Gastroesophageal sphincter (tissue), 4 donors: ENCODE data around the gene SLC10A4. TPM values are rescaled to one million over a fixed set of nuclear protein-coding genes. Genes with fewer than 3 reads are reported as not detected.

Source experiments
- ATAC-seq: fragments of 150-250 bp; one replicate; pipeline ENCODE4 v1.9.1; 2016; ENCODE audit warnings: mild to moderate bottlenecking, moderate library complexity
- H3K27ac ChIP-seq, 4 donors: fragments of 200-600 bp; sonication (generic) in 3 of 4; 1 replicate in 3 of 4; 2 replicates in 1 of 4; pipeline ENCODE4 v1.5.1; 2016 to 2019
- H3K27me3 ChIP-seq: fragments of 200-600 bp; sonication (generic); one replicate; pipeline ENCODE4 v1.5.1; 2019
- H3K36me3 ChIP-seq, 2 donors: fragments of 200-600 bp; sonication (generic); one replicate each; pipeline ENCODE4 v1.5.1; 2019; ENCODE audit warnings: control low read depth in 1 of 2
- H3K4me1 ChIP-seq, 3 donors: fragments of 200-600 bp; sonication (generic); 1 replicate in 2 of 3; 2 replicates in 1 of 3; pipeline ENCODE4 v1.5.1; 2016 to 2019; ENCODE audit warnings: control low read depth in 2 of 3
- H3K4me3 ChIP-seq, 2 donors: fragments of 200-600 bp; sonication (generic); one replicate each; pipeline ENCODE4 v1.5.1; 2019; ENCODE audit warnings: mild to moderate bottlenecking in 1 of 2, moderate library complexity in 1 of 2
- H3K9me3 ChIP-seq, 3 donors: fragments of 200-600 bp; sonication (generic); one replicate each; pipeline ENCODE4 v1.5.1; 2017 to 2019; ENCODE audit warnings: control low read depth in 2 of 3
- EP300 ChIP-seq: sonication (generic); formaldehyde crosslinking; IDR thresholded peaks from one replicate; pipeline ENCODE4 v1.6.1; 2017; ENCODE audit warnings: antibody characterized with exemption, mild to moderate bottlenecking
- POLR2A ChIP-seq, 2 donors: fragments of 450-650 bp; IDR thresholded peaks; one replicate each; pipeline ENCODE4 v1.6.1; 2017; ENCODE audit warnings: antibody characterized with exemption in 2 of 2, mild to moderate bottlenecking in 2 of 2, moderate library complexity in 1 of 2
- POLR2AphosphoS5 ChIP-seq: sonication (generic); formaldehyde crosslinking; IDR thresholded peaks from one replicate; pipeline ENCODE4 v1.6.1; 2017; ENCODE audit warnings: antibody characterized with exemption
- WGBS, 2 donors: methylation state at CpG; one replicate each; pipeline ENCODE4 v1.1.5; 2018; ENCODE audit warnings: low coverage in 1 of 2; 5-methylcytosine and 5-hydroxymethylcytosine counted together
- total RNA-seq, 4 donors: library from RNA; depleted of rRNA; stranded (reverse); fragments of >200 nt; gene quantifications; one replicate each; pipeline ENCODE4 v1.1.0, GENCODE V29; 2016
- TF ChIP-seq, protein P1 (sequence below), 4 experiments: fragments of 200-600 bp in 2 of 4; fragments of 450-650 bp in 2 of 4; sonication (generic) in 1 of 4; IDR thresholded peaks; one replicate each; pipeline ENCODE4 v1.5.1; 2017 to 2019; ENCODE audit warnings: antibody characterized with exemption in 4 of 4, mild to moderate bottlenecking in 2 of 4, moderate library complexity in 2 of 4

The SLC10A4 gene
- total RNA-seq, 4 donors from 2014 or later: 0.27 to 1.4 TPM; not detected in 2

DNA sequence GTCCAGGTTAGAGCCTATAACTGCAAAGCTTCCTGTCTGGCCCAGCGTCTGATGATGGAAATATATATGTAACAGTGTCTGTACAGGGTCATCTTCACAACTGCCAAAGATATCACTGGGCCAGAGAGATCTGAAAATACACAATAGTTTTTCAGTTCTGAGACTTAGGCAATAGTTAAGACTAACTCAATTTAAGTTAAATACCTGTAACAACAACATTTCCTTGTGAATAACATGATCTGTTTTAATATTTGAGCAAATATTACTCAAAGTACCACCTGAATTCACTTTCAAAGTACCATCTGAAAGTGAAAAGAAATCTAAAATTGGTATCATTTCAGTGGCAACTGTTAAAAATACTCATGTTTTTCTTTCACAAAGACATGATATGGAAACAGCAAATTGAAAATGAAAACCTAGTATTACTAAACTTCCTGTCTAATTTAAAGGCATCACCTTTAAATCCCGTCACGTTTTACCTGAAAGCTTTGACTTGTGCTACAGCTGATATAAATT, 16.5 kb downstream of the SLC10A4 start:
- Histone ChIP-seq H3K36me3 (peaks cover 0 to 51% of the 10 kb centered on the region in 2 donors), H3K27me3 (no peaks in the 10 kb centered on the region), H3K27ac (no peak overlapping the region), H3K4me1 (no peaks in the 10 kb centered on the region), H3K9me3 (no peaks in the 10 kb centered on the region), H3K4me3 (no peak overlapping the region)
- TF ChIP-seq, protein P1, sequence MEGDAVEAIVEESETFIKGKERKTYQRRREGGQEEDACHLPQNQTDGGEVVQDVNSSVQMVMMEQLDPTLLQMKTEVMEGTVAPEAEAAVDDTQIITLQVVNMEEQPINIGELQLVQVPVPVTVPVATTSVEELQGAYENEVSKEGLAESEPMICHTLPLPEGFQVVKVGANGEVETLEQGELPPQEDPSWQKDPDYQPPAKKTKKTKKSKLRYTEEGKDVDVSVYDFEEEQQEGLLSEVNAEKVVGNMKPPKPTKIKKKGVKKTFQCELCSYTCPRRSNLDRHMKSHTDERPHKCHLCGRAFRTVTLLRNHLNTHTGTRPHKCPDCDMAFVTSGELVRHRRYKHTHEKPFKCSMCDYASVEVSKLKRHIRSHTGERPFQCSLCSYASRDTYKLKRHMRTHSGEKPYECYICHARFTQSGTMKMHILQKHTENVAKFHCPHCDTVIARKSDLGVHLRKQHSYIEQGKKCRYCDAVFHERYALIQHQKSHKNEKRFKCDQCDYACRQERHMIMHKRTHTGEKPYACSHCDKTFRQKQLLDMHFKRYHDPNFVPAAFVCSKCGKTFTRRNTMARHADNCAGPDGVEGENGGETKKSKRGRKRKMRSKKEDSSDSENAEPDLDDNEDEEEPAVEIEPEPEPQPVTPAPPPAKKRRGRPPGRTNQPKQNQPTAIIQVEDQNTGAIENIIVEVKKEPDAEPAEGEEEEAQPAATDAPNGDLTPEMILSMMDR (IDR thresholded peaks at IDR 0.05): no peak
- no peak for TF ChIP-seq POLR2AphosphoS5
- TF ChIP-seq EP300: no peak
- TF ChIP-seq POLR2A (IDR thresholded peaks at IDR 0.05): no peak
- WGBS, 2 donors: 81 to 85% methylated on average over 3 of the region's 3 CpGs
- ATAC-seq: no peak

DNA sequence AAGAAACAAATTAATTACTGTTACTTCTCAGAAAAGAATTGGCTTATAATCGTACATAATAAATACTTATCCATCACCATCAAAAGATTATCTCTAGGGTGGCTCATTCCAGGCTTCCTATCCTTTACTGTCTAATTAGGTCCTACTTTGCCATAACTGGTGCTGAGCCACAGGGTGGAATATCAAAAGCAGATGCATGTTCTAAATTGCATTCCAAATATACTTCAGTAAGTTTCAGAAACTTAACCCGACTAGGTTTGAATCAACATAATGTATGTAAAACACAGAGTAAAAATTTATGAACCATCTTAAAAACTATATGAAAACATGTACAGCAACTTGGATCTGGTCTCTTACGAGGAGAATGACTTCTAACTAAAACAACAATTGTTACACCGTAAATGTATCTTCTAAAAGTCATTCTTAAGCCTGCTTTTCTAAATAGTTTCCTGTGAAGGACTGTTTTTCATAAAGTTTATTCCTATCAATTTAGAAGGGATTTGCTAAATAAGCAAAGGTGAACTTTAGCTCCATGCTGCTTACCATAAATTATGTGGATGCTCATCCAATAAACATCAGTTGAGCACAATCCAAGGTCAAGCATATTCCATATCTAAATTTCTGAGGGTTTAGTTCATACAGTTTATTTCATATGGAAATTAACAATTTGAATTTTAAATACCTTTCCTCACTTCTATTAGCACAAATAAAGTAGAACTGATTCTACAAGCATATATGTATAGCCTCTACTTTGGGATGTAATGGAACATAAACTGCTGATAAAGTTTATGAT, 20.3 kb downstream of the SLC10A4 start:
- peaks cover 0 to 80% of the 10 kb centered on the region in 2 donors for H3K36me3 ChIP-seq
- WGBS, 2 donors: 61% methylated on average over 4 of the region's 4 CpGs
- no peak overlapping the region for H3K4me3 ChIP-seq
- H3K9me3 ChIP-seq: no peaks in the 10 kb centered on the region
- ATAC-seq: no peak
- TF ChIP-seq POLR2A (IDR thresholded peaks at IDR 0.05) (no peak), POLR2AphosphoS5 (no peak), EP300 (no peak)
- TF ChIP-seq, protein P1 (IDR thresholded peaks at IDR 0.05): no peak
- H3K27ac ChIP-seq: no peak overlapping the region
- H3K4me1 ChIP-seq: no peaks in the 10 kb centered on the region
- no peaks in the 10 kb centered on the region for H3K27me3 ChIP-seq

DNA sequence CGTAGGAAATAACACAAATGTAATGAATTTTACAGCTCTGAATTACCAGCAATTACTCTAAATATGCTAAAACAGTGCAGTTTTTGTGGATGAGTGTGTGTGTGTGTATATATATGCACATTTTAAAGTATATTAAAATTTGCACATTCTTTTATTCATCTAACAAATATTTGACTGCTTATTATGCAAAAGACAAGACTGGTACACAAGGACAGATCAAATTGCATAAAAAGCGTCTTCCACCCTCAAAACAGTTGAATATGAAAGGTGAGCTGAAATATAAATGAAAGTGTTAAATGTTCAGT, 20.8 kb downstream of the SLC10A4 start:
- WGBS, 2 donors: 85 to 93% methylated on average over 2 of the region's 2 CpGs
- no peaks in the 10 kb centered on the region for H3K4me1 ChIP-seq
- no peaks in the 10 kb centered on the region for H3K9me3 ChIP-seq
- ATAC-seq: no peak
- no peak overlapping the region for H3K4me3 ChIP-seq
- TF ChIP-seq EP300 (no peak), POLR2AphosphoS5 (no peak), POLR2A (IDR thresholded peaks at IDR 0.05) (no peak)
- TF ChIP-seq, protein P1 (IDR thresholded peaks at IDR 0.05): no peak
- H3K27me3 ChIP-seq: no peaks in the 10 kb centered on the region
- H3K27ac ChIP-seq: no peak overlapping the region
- H3K36me3 ChIP-seq: peaks cover 0 to 80% of the 10 kb centered on the region in 2 donors

DNA sequence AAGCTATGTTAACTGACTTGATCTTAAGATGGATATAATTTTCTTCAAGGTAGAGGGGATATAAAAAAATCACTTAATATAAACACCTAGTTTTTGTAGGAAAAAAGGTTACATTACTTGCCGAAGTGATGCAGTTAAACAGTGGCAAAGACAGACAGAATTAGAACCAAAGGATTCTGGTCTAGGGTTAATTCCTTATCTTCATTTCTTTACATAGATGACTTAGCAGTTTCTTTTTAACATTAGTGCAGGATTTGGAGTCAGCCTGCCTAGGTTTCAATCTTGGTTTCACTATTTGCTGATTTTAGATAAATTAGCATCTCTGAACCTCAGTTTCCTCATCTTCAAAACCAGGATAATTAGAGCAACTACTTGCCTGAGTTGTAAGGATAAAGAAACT, 21.2 kb downstream of the SLC10A4 start:
- Histone ChIP-seq H3K36me3 (peaks cover 0 to 80% of the 10 kb centered on the region in 2 donors), H3K4me3 (no peak overlapping the region), H3K27me3 (no peaks in the 10 kb centered on the region), H3K27ac (no peak overlapping the region), H3K9me3 (no peaks in the 10 kb centered on the region), H3K4me1 (no peaks in the 10 kb centered on the region)
- TF ChIP-seq, protein P1 (IDR thresholded peaks at IDR 0.05): no peak
- TF ChIP-seq POLR2A (IDR thresholded peaks at IDR 0.05) (no peak), EP300 (no peak), POLR2AphosphoS5 (no peak)
- ATAC-seq: no peak
- WGBS, 2 donors: 50 to 92% methylated on average over 1 of the region's 1 CpG

DNA sequence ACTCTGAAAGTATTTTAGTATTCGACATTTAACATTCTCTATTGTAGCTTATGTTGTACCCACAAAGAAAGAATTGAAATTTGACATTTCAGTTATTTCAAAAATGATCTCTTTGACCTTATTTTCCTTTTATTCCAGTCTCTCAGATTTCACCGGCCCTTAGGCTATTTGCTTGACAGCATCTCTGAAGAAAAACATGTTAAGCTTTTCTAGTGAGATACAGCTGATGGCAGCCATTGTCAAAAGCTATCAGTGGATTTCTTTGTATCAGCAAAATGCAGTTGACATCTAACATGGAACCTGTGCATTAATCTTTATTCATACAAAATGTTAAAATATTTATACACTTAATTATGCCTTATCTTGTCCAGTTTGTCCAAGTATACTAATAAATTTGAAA, 23.6 kb downstream of the SLC10A4 start:
- TF ChIP-seq EP300: no peak
- TF ChIP-seq POLR2AphosphoS5: no peak
- TF ChIP-seq, protein P1 (IDR thresholded peaks at IDR 0.05): no peak
- TF ChIP-seq POLR2A (IDR thresholded peaks at IDR 0.05): no peak
- WGBS, 2 donors: 89 to 93% methylated on average over 2 of the region's 2 CpGs
- H3K4me3 ChIP-seq: no peak overlapping the region
- H3K27ac ChIP-seq: no peak overlapping the region
- no peaks in the 10 kb centered on the region for H3K9me3 ChIP-seq
- no peaks in the 10 kb centered on the region for H3K27me3 ChIP-seq
- no peaks in the 10 kb centered on the region for H3K4me1 ChIP-seq
- H3K36me3 ChIP-seq: peaks cover 8 to 80% of the 10 kb centered on the region in 2 donors
- no peak for ATAC-seq
